HepG2 (cell line): ENCODE results near the gene AKAP10. TPM values are rescaled to one million over a fixed set of nuclear protein-coding genes. Genes with fewer than 3 reads are reported as not detected.

Experiments used
- CCAR2 ChIP-seq: fragments of 200-400 bp; formaldehyde crosslinking; optimal IDR thresholded peaks from 2 replicates; pipeline ENCODE3; 2018; ENCODE audit warnings: low read depth, mild to moderate bottlenecking, low read length, moderate library complexity
- CREB1 ChIP-seq, 2 experiments: fragments of 450-650 bp in 1 of 2; IDR thresholded peaks; 2 replicates each; pipeline ENCODE4 v1.6.1; 2016 to 2017; ENCODE audit warnings: control low read depth in 1 of 2, mild to moderate bottlenecking in 1 of 2, missing compliant biosample characterization in 1 of 2, missing genetic modification characterization in 1 of 2
- ETV6 ChIP-seq: sonication (generic); formaldehyde crosslinking; conservative IDR thresholded peaks from 2 replicates; pipeline ENCODE4 v1.4.0; 2020; ENCODE audit warnings: missing genetic modification reagents
- HNRNPH1 ChIP-seq: fragments of 200-400 bp; formaldehyde crosslinking; optimal IDR thresholded peaks from 2 replicates; pipeline ENCODE3; 2017; ENCODE audit warnings: mild to moderate bottlenecking, low read depth, low read length
- POLR2A ChIP-seq, 2 experiments: IDR thresholded peaks; 2 replicates each; pipeline ENCODE4 v1.6.1; 2011; ENCODE audit warnings: low read depth in 2 of 2, low read length in 2 of 2, mild to moderate bottlenecking in 1 of 2, moderate library complexity in 1 of 2; ENCODE audit not compliant: insufficient read depth in 1 of 2
- ZBTB7B ChIP-seq: sonication (generic); formaldehyde crosslinking; IDR thresholded peaks from 2 replicates; pipeline ENCODE4 v1.4.0; 2020; ENCODE audit warnings: missing genetic modification reagents
- ZFP1 ChIP-seq: IDR thresholded peaks from 2 replicates; pipeline ENCODE4 v1.6.1; 2016
- ZNF230 ChIP-seq: sonication (generic); formaldehyde crosslinking; IDR thresholded peaks from 2 replicates; pipeline ENCODE4 v1.4.0; 2020; ENCODE audit warnings: mild to moderate bottlenecking, missing genetic modification reagents
- ZNF24 ChIP-seq: fragments of 450-650 bp; IDR thresholded peaks from 2 replicates; pipeline ENCODE4 v1.6.1; 2017; ENCODE audit warnings: antibody characterized with exemption, mild to moderate bottlenecking
- ZNF260 ChIP-seq: sonication (generic); formaldehyde crosslinking; IDR thresholded peaks from 2 replicates; pipeline ENCODE4 v1.4.0; 2020; ENCODE audit warnings: missing genetic modification reagents, low read depth, mild to moderate bottlenecking, borderline replicate concordance
- ZSCAN9 ChIP-seq: IDR thresholded peaks from 2 replicates; pipeline ENCODE4 v1.6.1; 2016; ENCODE audit warnings: borderline replicate concordance
- polyA plus RNA-seq, 8 experiments: library from polyadenylated mRNA; depleted of rRNA in 3 of 8; stranded (reverse) in 7 of 8; unstranded in 1 of 8; fragments of >200 nt; fragmentation: Illumina TruSeq in 4 of 8; extraction: Trizol in 4 of 8; gene quantifications; 2 replicates each; pipeline versions ENCODE4 v1.2.1 to v1.2.3, GENCODE V29; 2011 to 2016; ENCODE audit warnings: low read depth in 4 of 8, missing spikeins in 1 of 8, mixed read lengths in 1 of 8; ENCODE audit not compliant: insufficient read depth in 1 of 8
- total RNA-seq, 5 experiments: library from RNA; depleted of rRNA; stranded (reverse); fragments of >200 nt; fragmentation: Illumina TruSeq; extraction: Trizol; gene quantifications; 2 replicates each; pipeline ENCODE4 v1.2.3, GENCODE V29; 2016; ENCODE audit warnings: low read depth in 1 of 5
- TF ChIP-seq, protein P1 (sequence below): IDR thresholded peaks from 2 replicates; pipeline ENCODE4 v1.6.1; 2016; ENCODE audit warnings: low read depth, missing genetic modification reagents, missing compliant biosample characterization
- TF ChIP-seq, protein P2 (sequence below): sonication (generic); formaldehyde crosslinking; IDR thresholded peaks from 2 replicates; pipeline ENCODE4 v1.4.0; 2020; ENCODE audit warnings: missing genetic modification reagents, mild to moderate bottlenecking, borderline replicate concordance
- TF ChIP-seq, protein P3 (sequence below): sonication (generic); formaldehyde crosslinking; IDR thresholded peaks from 2 replicates; pipeline ENCODE4 v1.5.1; 2020; ENCODE audit warnings: mild to moderate bottlenecking, moderate library complexity, missing genetic modification reagents
- TF ChIP-seq, protein P4 (sequence below): sonication (generic); formaldehyde crosslinking; IDR thresholded peaks from 2 replicates; pipeline ENCODE4 v1.4.0; 2020; ENCODE audit warnings: mild to moderate bottlenecking, missing genetic modification reagents
- TF ChIP-seq, protein P5 (sequence below): sonication (generic); formaldehyde crosslinking; IDR thresholded peaks from 2 replicates; pipeline ENCODE4 v1.4.0; 2020; ENCODE audit warnings: missing genetic modification reagents
- TF ChIP-seq, protein P6 (sequence below): sonication (generic); formaldehyde crosslinking; IDR thresholded peaks from 2 replicates; pipeline ENCODE4 v1.4.0; 2020; ENCODE audit warnings: missing genetic modification reagents

The AKAP10 gene
- total and polyA plus RNA-seq, 2 of the 13 experiments (the other 11 are each of a cell fraction or from before 2014, with no cell fraction given) = 17.6 to 21.7 TPM

DNA sequence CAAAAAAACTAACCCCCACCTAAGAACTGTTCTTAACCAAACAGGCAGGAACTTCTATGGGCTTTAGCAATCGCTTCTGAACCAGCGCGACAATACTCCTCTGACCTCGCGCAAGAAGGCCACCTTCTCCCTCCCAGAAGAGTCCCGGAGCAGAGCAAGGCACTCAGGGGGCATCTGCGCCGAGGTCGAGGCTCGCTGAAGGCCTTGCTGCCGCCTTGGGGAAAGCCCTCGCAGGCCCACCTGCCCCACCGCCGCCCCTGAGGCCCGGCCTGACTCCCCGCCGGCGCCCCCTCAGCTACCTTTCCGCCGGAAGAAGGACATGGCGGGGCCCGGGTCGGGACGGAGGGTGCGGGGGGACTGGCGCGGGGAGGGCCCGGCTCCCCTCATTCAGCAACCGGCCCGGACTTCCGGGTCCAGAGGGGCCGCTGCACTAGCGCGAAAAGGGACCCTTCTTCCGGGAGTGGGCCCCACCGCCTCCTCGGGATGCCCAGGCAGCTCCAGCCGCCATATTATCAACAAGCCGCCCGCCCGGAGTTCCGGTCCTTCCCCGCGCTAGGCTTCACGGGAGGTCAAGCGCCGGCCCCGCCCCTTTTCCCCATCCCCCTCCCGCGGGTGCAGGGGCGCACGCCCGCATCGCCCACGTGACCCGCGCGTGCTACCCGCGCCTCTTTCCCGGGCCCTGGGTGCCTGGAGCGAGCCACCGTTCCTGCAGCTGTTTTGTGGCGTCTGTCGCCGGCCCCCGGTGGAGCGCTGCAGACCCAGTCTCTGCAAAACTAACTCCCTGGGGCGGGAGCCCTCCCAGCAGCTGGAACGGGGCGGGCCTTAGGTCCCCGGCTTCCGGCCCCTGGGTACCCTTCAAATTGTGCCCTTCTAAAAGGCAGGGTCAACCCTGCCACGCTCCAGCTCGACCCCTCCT, at the start of gene AKAP10 (continued):
- TF ChIP-seq, protein P1, sequence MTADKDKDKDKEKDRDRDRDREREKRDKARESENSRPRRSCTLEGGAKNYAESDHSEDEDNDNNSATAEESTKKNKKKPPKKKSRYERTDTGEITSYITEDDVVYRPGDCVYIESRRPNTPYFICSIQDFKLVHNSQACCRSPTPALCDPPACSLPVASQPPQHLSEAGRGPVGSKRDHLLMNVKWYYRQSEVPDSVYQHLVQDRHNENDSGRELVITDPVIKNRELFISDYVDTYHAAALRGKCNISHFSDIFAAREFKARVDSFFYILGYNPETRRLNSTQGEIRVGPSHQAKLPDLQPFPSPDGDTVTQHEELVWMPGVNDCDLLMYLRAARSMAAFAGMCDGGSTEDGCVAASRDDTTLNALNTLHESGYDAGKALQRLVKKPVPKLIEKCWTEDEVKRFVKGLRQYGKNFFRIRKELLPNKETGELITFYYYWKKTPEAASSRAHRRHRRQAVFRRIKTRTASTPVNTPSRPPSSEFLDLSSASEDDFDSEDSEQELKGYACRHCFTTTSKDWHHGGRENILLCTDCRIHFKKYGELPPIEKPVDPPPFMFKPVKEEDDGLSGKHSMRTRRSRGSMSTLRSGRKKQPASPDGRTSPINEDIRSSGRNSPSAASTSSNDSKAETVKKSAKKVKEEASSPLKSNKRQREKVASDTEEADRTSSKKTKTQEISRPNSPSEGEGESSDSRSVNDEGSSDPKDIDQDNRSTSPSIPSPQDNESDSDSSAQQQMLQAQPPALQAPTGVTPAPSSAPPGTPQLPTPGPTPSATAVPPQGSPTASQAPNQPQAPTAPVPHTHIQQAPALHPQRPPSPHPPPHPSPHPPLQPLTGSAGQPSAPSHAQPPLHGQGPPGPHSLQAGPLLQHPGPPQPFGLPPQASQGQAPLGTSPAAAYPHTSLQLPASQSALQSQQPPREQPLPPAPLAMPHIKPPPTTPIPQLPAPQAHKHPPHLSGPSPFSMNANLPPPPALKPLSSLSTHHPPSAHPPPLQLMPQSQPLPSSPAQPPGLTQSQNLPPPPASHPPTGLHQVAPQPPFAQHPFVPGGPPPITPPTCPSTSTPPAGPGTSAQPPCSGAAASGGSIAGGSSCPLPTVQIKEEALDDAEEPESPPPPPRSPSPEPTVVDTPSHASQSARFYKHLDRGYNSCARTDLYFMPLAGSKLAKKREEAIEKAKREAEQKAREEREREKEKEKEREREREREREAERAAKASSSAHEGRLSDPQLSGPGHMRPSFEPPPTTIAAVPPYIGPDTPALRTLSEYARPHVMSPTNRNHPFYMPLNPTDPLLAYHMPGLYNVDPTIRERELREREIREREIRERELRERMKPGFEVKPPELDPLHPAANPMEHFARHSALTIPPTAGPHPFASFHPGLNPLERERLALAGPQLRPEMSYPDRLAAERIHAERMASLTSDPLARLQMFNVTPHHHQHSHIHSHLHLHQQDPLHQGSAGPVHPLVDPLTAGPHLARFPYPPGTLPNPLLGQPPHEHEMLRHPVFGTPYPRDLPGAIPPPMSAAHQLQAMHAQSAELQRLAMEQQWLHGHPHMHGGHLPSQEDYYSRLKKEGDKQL (CRISPR knock-in tag) = no peak
- TF ChIP-seq ZNF230 (CRISPR knock-in tag) (peak; percentile 91), CREB1 (IDR thresholded peaks at IDR 0.05) (no peak), CREB1 (CRISPR knock-in tag; IDR thresholded peaks at IDR 0.05) (no peak), ZNF24 (no peak), HNRNPH1 (no peak), ZBTB7B (CRISPR knock-in tag) (0 out of 2 replicates have a peak, but pooled peaks have one; percentile 71), CCAR2 (no peak), ZFP1 (peak; percentile 66; the same call in 1 of the 2 replicates), ETV6 (CRISPR knock-in tag) (no peak), ZSCAN9 (CRISPR knock-in tag) (peak; percentile 54; the same call in 1 of the 2 replicates), POLR2A (IDR thresholded peaks at IDR 0.05; ENCODE audit: insufficient read depth in 1 of 2, low read depth in 2 of 2, low read length in 2 of 2) (peak; percentile 68 to 75), ZNF260 (CRISPR knock-in tag) (no peak; the same call in 1 of the 2 replicates)
- TF ChIP-seq, protein P2, sequence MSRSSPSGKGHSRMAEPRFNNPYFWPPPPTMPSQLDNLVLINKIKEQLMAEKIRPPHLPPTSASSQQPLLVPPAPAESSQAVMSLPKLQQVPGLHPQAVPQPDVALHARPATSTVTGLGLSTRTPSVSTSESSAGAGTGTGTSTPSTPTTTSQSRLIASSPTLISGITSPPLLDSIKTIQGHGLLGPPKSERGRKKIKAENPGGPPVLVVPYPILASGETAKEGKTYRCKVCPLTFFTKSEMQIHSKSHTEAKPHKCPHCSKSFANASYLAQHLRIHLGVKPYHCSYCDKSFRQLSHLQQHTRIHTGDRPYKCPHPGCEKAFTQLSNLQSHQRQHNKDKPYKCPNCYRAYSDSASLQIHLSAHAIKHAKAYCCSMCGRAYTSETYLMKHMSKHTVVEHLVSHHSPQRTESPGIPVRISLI (CRISPR knock-in tag) = peak; percentile 50
- TF ChIP-seq, protein P3, sequence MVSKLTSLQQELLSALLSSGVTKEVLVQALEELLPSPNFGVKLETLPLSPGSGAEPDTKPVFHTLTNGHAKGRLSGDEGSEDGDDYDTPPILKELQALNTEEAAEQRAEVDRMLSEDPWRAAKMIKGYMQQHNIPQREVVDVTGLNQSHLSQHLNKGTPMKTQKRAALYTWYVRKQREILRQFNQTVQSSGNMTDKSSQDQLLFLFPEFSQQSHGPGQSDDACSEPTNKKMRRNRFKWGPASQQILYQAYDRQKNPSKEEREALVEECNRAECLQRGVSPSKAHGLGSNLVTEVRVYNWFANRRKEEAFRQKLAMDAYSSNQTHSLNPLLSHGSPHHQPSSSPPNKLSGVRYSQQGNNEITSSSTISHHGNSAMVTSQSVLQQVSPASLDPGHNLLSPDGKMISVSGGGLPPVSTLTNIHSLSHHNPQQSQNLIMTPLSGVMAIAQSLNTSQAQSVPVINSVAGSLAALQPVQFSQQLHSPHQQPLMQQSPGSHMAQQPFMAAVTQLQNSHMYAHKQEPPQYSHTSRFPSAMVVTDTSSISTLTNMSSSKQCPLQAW (CRISPR knock-in tag) = no peak
- TF ChIP-seq, protein P4, sequence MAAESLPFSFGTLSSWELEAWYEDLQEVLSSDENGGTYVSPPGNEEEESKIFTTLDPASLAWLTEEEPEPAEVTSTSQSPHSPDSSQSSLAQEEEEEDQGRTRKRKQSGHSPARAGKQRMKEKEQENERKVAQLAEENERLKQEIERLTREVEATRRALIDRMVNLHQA = no peak
- TF ChIP-seq, protein P5, sequence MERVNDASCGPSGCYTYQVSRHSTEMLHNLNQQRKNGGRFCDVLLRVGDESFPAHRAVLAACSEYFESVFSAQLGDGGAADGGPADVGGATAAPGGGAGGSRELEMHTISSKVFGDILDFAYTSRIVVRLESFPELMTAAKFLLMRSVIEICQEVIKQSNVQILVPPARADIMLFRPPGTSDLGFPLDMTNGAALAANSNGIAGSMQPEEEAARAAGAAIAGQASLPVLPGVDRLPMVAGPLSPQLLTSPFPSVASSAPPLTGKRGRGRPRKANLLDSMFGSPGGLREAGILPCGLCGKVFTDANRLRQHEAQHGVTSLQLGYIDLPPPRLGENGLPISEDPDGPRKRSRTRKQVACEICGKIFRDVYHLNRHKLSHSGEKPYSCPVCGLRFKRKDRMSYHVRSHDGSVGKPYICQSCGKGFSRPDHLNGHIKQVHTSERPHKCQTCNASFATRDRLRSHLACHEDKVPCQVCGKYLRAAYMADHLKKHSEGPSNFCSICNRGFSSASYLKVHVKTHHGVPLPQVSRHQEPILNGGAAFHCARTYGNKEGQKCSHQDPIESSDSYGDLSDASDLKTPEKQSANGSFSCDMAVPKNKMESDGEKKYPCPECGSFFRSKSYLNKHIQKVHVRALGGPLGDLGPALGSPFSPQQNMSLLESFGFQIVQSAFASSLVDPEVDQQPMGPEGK (CRISPR knock-in tag) = peak; percentile 81
- TF ChIP-seq, protein P6, sequence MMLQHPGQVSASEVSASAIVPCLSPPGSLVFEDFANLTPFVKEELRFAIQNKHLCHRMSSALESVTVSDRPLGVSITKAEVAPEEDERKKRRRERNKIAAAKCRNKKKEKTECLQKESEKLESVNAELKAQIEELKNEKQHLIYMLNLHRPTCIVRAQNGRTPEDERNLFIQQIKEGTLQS = peak; percentile 31; the same call in 1 of the 2 replicates
